HG02840 (cell line): ENCODE results near the gene ERGIC1.
A peak's percentile ranks its signal among the peaks of the same experiment; 100 is the strongest.
"Not testable (repeated sequence)": the region's sequence is repeated elsewhere in the genome, so short reads cannot be mapped to it uniquely, and the experiment has no call there.

Source experiments
- ATAC-seq: cut with Tn5 transposase; IDR thresholded peaks from one replicate; pipeline ENCODE4 v1.9.1; 2021; ENCODE audit warnings: mild to moderate bottlenecking, moderate library complexity, moderate number of reproducible peaks; ENCODE audit not compliant: unreplicated experiment, low FRiP score

Gene ERGIC1

GRCh38 chr5:172833686-172834414 is at the start of gene ERGIC1:
Gene ERGIC1 (plus strand): TSS chr5:172834251. CDS start chr5:172834414, 163 bp downstream.
- peak; percentile 83 for ATAC-seq

GRCh38 chr5:172785429-172786088 is 48.5 kb upstream of the ERGIC1 start:
- ATAC-seq, result no peak

- ATAC-seq, result no peak
Observed at GRCh38 chr5:172786736-172787462, 47.2 kb upstream of the ERGIC1 start.

- not testable (repeated sequence) for ATAC-seq
Observed at GRCh38 chr5:172787538-172787937, 46.5 kb upstream of the ERGIC1 start.

GRCh38 chr5:172788771-172789686 is 45.0 kb upstream of the ERGIC1 start:
- ATAC-seq, result no peak

GRCh38 chr5:172789687-172790495 is 44.2 kb upstream of the ERGIC1 start:
- ATAC-seq, result no peak

GRCh38 chr5:172790496-172790889 is 43.6 kb upstream of the ERGIC1 start:
- ATAC-seq, result no peak

GRCh38 chr5:172791286-172791685 is 42.8 kb upstream of the ERGIC1 start:
- no peak for ATAC-seq

GRCh38 chr5:172791726-172792445 is 42.2 kb upstream of the ERGIC1 start:
- ATAC-seq, result no peak

- no peak for ATAC-seq
Observed at GRCh38 chr5:172792701-172793570, 41.1 kb upstream of the ERGIC1 start.

GRCh38 chr5:172793577-172794488 is 40.2 kb upstream of the ERGIC1 start:
- ATAC-seq, result no peak

- ATAC-seq, result no peak
Observed at GRCh38 chr5:172795318-172795977, 38.6 kb upstream of the ERGIC1 start.

- no peak for ATAC-seq
Observed at GRCh38 chr5:172796306-172796705, 37.7 kb upstream of the ERGIC1 start.

GRCh38 chr5:172797771-172798191 is 36.3 kb upstream of the ERGIC1 start:
- ATAC-seq, result no peak

- no peak for ATAC-seq
Observed at GRCh38 chr5:172798422-172799215, 35.4 kb upstream of the ERGIC1 start.

- ATAC-seq, result no peak
Observed at GRCh38 chr5:172799416-172799815, 34.6 kb upstream of the ERGIC1 start.
